ENCODE results near the gene KCNS1. TPM values are rescaled to one million over a fixed set of nuclear protein-coding genes. Genes with fewer than 3 reads are reported as not detected.

Gene KCNS1
- total and polyA plus RNA-seq, 2 of the 8 experiments (the other 6 are each of a cell fraction or from before 2014, with no cell fraction given): 1.4 to 1.8 TPM

DNA sequence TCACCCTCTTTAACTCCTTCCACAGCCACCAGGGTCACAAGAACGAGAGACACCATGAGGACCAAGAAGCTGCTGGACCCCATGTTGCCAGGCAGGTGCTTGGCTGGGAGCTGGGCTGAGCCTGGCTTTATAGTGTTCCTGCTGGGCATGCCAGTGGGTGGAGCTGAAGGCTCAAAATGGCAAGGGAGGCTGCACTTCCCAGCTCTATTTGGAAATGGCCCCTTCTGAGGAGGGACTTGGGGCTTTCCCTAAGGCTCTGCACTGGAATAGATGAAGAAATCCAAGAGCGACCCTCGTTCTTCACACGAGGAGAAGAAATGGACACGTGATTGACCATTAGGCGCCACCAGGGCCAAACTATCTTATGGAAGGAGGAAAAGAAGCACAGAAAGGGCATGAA lies 23.4 kb upstream of the KCNS1 start, which contains the start of gene WFDC12:
Gene WFDC12 (minus strand): TSS at position 101 of the 400 bp plus-strand sequence. CDS start 18 bp downstream, at position 83.
- DNase-seq (ENCODE audit: low read depth in 1 of 2, low spot score in 2 of 2): no peak
- FAIRE-seq: no peak
- POLR2A ChIA-PET (ENCODE audit: partially characterized antibody): no interaction called here
- H3K4me3 ChIP-seq (ENCODE audit: extremely low read depth in 1 of 4, insufficient read depth in 2 of 4, low read depth in 3 of 4, low read length in 4 of 4): no peak within 1 kb of the TSS
- no peak within 1 kb of the TSS for H2BK12ac ChIP-seq (ENCODE audit: low read depth, low read length)
- no peak within 1 kb of the TSS for H2AFZ ChIP-seq (ENCODE audit: low read length)
- no peak within 1 kb of the TSS for H2BK20ac ChIP-seq (ENCODE audit: low read length)
- H3K79me1 ChIP-seq (ENCODE audit: low read depth, low read length): no peaks in the 10 kb centered on the region
- no peak within 1 kb of the TSS for H3K23ac ChIP-seq (ENCODE audit: insufficient read length)
- no peaks in the 10 kb centered on the region for H3K36me3 ChIP-seq (ENCODE audit: control insufficient read depth in 2 of 4, insufficient read depth in 4 of 4, low read length in 3 of 4)
- H3K9me3 ChIP-seq (ENCODE audit: insufficient read depth in 2 of 2, low read depth in 1 of 2, low read length in 1 of 2): 0 out of 4 replicates have a peak, but pooled peaks cover 0 to 7% of the 10 kb centered on the region in 2 experiments
- no peaks in the 10 kb centered on the region for H3K4me1 ChIP-seq (replicated peaks in 1 of 4; ENCODE audit: control insufficient read depth in 3 of 4, insufficient read depth in 4 of 4, low read length in 3 of 4)
- no peaks in the 10 kb centered on the region for H4K20me1 ChIP-seq (replicated peaks in 1 of 2; ENCODE audit: control insufficient read depth in 1 of 2, insufficient read depth in 2 of 2, low read length in 2 of 2)
- H3K18ac ChIP-seq (ENCODE audit: extremely low read depth, low read length): no peak within 1 kb of the TSS
- no peak within 1 kb of the TSS for H2AK5ac ChIP-seq (ENCODE audit: low read depth, low read length)
- H3K4ac ChIP-seq (replicated peaks; ENCODE audit: insufficient read length, low read depth, low read length): no peak within 1 kb of the TSS
- WGBS, 2 experiments (ENCODE audit: extremely low coverage in 1 of 2, insufficient coverage in 1 of 2, insufficient read length in 1 of 2, insufficient replicate concordance in 2 of 2, low coverage in 1 of 2, low lambda C conversion rate in 2 of 2, missing lambda C conversion rate in 1 of 2): 93% methylated on average over 6 of the region's 6 CpGs; no CpG with 5 or more reads in 1 of the 2 experiments
- no peaks in the 10 kb centered on the region for H3K23me2 ChIP-seq (ENCODE audit: low read depth, low read length)
- no peak within 1 kb of the TSS for H2BK120ac ChIP-seq (replicated peaks; ENCODE audit: low read depth, low read length)
- TF ChIP-seq RAD21 (IDR thresholded peaks at IDR 0.05 in 1 of 2, conservative IDR thresholded peaks at IDR 0.05 in 1 of 2; ENCODE audit: low read depth in 2 of 2, low read length in 2 of 2): no peak
- H3K14ac ChIP-seq (ENCODE audit: insufficient read length): no peak within 1 kb of the TSS
- no peak within 1 kb of the TSS for H3K27ac ChIP-seq (ENCODE audit: low read depth, low read length)
- CTCF ChIA-PET (ENCODE audit: partially characterized antibody): interaction anchor here (3.1 to 3.6 kb wide), 2 partner anchors 12 to 15 kb away, joined by 12 to 14 read pairs; no protein-coding TSS in a partner anchor
- H4K5ac ChIP-seq (ENCODE audit: insufficient read length, low read depth, low read length): no peak within 1 kb of the TSS
- H3K9ac ChIP-seq (replicated peaks in 1 of 4; ENCODE audit: extremely low read depth in 1 of 4, low read depth in 3 of 4, low read length in 3 of 4): no peak within 1 kb of the TSS
- H2BK15ac ChIP-seq (ENCODE audit: low read length): no peak within 1 kb of the TSS
- no peak within 1 kb of the TSS for H4K91ac ChIP-seq (replicated peaks; ENCODE audit: insufficient read length, low read length)
- no peak within 1 kb of the TSS for H3K4me2 ChIP-seq (ENCODE audit: insufficient read depth in 1 of 2, low read depth in 2 of 2, low read length in 2 of 2)
- H3K79me2 ChIP-seq (ENCODE audit: control insufficient read depth in 1 of 2, insufficient read depth in 2 of 2, low read length in 2 of 2): no peaks in the 10 kb centered on the region
- no peaks in the 10 kb centered on the region; a peak in 1 of 7 replicates for H3K27me3 ChIP-seq (replicated peaks in 1 of 4; ENCODE audit: control insufficient read depth in 3 of 4, extremely low read depth in 1 of 4, insufficient read depth in 3 of 4, low read length in 3 of 4)
- no peak within 1 kb of the TSS; the same call in none of the 2 replicates for H4K8ac ChIP-seq (ENCODE audit: extremely low read depth, insufficient read depth, low read length)
- H3K56ac ChIP-seq (replicated peaks; ENCODE audit: insufficient read length, low read depth, low read length): no peak within 1 kb of the TSS
- no peak within 1 kb of the TSS for H2BK5ac ChIP-seq (ENCODE audit: low read depth, low read length)
